HG02571 (cell line): ENCODE data around the gene TIPRL.

ENCODE experiments used
- ATAC-seq: cut with Tn5 transposase; IDR thresholded peaks from one replicate; pipeline ENCODE4 v1.9.1; 2021; ENCODE audit warnings: mild to moderate bottlenecking, moderate library complexity; ENCODE audit not compliant: unreplicated experiment

Gene TIPRL

GRCh38 chr1:168245042-168245441 is 66.3 kb downstream of the TIPRL start:
- ATAC-seq = no peak

- ATAC-seq = no peak
These were observed 67.7 kb downstream of the TIPRL start for GRCh38 chr1:168246506-168246905.
